ENCODE results near the gene NYNRIN. TPM values are rescaled to one million over a fixed set of nuclear protein-coding genes. Genes with fewer than 3 reads are reported as not detected.

NYNRIN gene
- total and polyA plus RNA-seq, 9 donors: 22.0 to 76.0 (median 54.6) TPM

GRCh38 chr14:24401810-24402702 lies 3.3 kb downstream of the NYNRIN start:
- intact Hi-C loops (cut with DNase I): loop anchor here (2.0 to 5.0 kb wide), 3 partner anchors 31 to 35 kb away; partner anchors contain the start of gene NFATC4 (in 3 of the 4)
- Histone ChIP-seq H3K4me1 (ENCODE audit: insufficient read depth) (peaks cover 31% of the 10 kb centered on the region), H3K9me3 (no peaks in the 10 kb centered on the region), H3K36me3 (no peaks in the 10 kb centered on the region), H3K27ac (peak overlapping the region in 1 of 2 donors; percentile 77), H3K4me3 (no peak overlapping the region), H3K27me3 (no peaks in the 10 kb centered on the region)
- no peak for TF ChIP-seq CTCF (IDR thresholded peaks at IDR 0.05)
- no peak for TF ChIP-seq EP300 (IDR thresholded peaks at IDR 0.05)
- TF ChIP-seq POLR2A (IDR thresholded peaks at IDR 0.05): no peak
- WGBS, 3 donors: 36 to 52% (median 41%) methylated on average over 9 of the region's 9 CpGs
- DNase-seq: peak in 1 of 5 donors; percentile 33

- peak overlapping the region in 1 of 2 donors; percentile 37 for H3K27ac ChIP-seq
- WGBS, 3 donors: 4 to 11% (median 8%) methylated on average over 7 of the region's 7 CpGs
- H3K36me3 ChIP-seq: no peaks in the 10 kb centered on the region
- no peak overlapping the region for H3K4me3 ChIP-seq
- TF ChIP-seq EP300 (IDR thresholded peaks at IDR 0.05) (no peak), POLR2A (IDR thresholded peaks at IDR 0.05) (no peak), CTCF (IDR thresholded peaks at IDR 0.05) (no peak)
- no peaks in the 10 kb centered on the region for H3K9me3 ChIP-seq
- DNase-seq: peak; percentile 63 to 76 (median 69)
- intact Hi-C loops (cut with DNase I): loop anchor here in 3 of 4 donors (5.0 kb wide), 2 partner anchors 34 to 36 kb away; partner anchors contain the start of gene NFATC4 (in 3 of the 3)
- H3K27me3 ChIP-seq: no peaks in the 10 kb centered on the region
- H3K4me1 ChIP-seq (ENCODE audit: insufficient read depth): peaks cover 23% of the 10 kb centered on the region
Observed at GRCh38 chr14:24403294-24403998, 4.6 kb downstream of the NYNRIN start.

- 41 to 52% (median 47%) methylated on average over 4 of the region's 4 CpGs for WGBS, 3 donors
- peak overlapping the region in 1 of 2 donors; percentile 37 for H3K27ac ChIP-seq
- peaks cover 26% of the 10 kb centered on the region for H3K4me1 ChIP-seq (ENCODE audit: insufficient read depth)
- no peaks in the 10 kb centered on the region for H3K36me3 ChIP-seq
- DNase-seq: peak in 2 of 5 donors; percentile 18 to 23
- TF ChIP-seq CTCF (IDR thresholded peaks at IDR 0.05): no peak
- TF ChIP-seq POLR2A (IDR thresholded peaks at IDR 0.05): no peak
- no peak for TF ChIP-seq EP300 (IDR thresholded peaks at IDR 0.05)
- no peaks in the 10 kb centered on the region for H3K27me3 ChIP-seq
- H3K9me3 ChIP-seq: no peaks in the 10 kb centered on the region
- intact Hi-C loops (cut with DNase I): loop anchor here in 3 of 4 donors (5.0 kb wide), 2 partner anchors 32 to 38 kb away; partner anchors contain the start of gene NFATC4 (in 3 of the 3)
- H3K4me3 ChIP-seq: no peak overlapping the region
Observed at GRCh38 chr14:24404814-24405213, 6.0 kb downstream of the NYNRIN start.

- Histone ChIP-seq H3K27me3 (no peaks in the 10 kb centered on the region), H3K4me1 (ENCODE audit: insufficient read depth) (peaks cover 21% of the 10 kb centered on the region), H3K9me3 (no peaks in the 10 kb centered on the region), H3K27ac (peak overlapping the region in 1 of 2 donors; percentile 7), H3K4me3 (no peak overlapping the region), H3K36me3 (no peaks in the 10 kb centered on the region)
- intact Hi-C loops (cut with DNase I): no loop called here
- no peak for DNase-seq
- TF ChIP-seq CTCF (IDR thresholded peaks at IDR 0.05): no peak
- TF ChIP-seq POLR2A (IDR thresholded peaks at IDR 0.05): no peak
- no peak for TF ChIP-seq EP300 (IDR thresholded peaks at IDR 0.05)
- WGBS, 3 donors: 89 to 94% (median 91%) methylated on average over 6 of the region's 6 CpGs
Observed at GRCh38 chr14:24406416-24406815, 7.6 kb downstream of the NYNRIN start.

Data from ovary (tissue), 9 donors.